HG03097 (cell line): ENCODE measurements around the gene REEP5.
A peak's percentile ranks its signal among the peaks of the same experiment; 100 is the strongest.

Experiments used
- ATAC-seq: cut with Tn5 transposase; IDR thresholded peaks from one replicate; pipeline ENCODE4 v1.9.1; 2021; ENCODE audit not compliant: unreplicated experiment, low FRiP score

REEP5 gene

DNA sequence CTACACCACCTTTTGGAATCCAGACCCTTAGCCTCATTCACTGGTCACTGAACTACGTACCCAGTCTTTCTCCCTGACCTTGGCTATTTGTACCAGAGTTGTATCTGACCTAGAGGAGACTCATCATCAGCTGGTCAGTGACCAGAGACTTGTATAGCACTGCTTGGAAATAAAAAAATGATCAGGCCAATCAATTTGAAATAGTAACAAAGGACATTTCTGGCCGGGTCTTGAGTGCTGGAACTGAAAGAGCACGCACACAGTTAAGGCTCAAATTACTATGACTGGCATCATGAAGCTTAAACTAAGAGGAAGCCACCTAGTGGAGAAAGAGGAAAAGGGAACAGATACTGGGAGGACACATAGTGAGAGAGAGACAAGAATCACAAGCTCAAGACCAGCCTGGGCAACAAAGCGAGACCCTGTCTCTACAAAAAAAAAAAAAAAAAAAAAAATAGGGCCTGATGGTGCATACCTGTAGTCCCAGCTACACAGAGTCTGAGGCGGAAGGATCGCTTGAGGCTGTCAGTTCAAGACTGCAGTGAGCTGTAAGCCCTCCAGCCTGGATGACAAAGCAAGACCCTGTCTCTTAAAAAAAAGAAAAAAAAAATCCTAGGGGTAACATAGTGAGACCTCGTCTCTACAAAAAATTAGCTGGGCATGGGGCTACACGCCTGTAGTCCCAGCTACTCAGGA lies 73.8 kb downstream of the REEP5 start:
- peak; percentile 98 for ATAC-seq

DNA sequence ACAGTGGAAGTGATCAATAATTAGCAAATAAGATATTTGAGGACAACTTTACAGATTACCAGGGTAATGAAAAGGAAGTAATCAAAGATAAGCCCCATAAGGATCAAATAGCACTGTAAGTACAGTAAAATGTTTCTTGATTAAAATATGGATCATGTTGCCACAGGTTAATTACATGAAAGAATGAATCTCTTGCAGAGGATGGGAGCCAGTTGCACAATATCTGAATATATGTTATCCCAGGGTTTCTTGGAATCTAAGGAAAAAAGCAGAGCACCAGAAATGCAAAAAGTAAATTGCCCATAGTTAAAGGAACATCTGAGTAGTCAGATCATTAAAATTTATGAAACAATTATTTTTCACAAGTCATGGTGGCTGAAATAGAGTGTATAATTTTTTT lies 74.7 kb downstream of the REEP5 start:
- no peak for ATAC-seq

DNA sequence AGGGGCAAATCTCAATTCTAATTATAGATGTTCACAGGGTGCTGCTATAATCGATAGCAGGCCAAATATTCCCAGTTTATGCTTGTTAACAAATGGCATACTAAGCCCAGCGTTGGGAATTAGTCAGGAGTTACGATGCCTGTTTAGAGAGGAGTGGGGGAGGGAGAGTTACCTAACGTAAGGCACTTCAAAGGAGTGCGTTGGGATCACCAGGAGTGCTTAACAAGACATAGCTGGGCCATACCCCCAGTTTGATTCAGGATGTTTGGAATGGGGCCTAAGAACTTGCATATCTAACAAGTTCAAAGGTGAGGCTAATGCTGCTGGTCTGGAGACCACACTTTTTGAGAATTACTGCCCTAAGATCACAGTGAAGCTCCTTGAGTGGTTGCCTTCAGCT lies 75.5 kb downstream of the REEP5 start:
- ATAC-seq: no peak

- ATAC-seq: no peak
Measured at GRCh38 chr5:112844489-112844888, 77.5 kb downstream of the REEP5 start.

- no peak for ATAC-seq
Measured at GRCh38 chr5:112833971-112834370, 88.1 kb downstream of the REEP5 start.

GRCh38 chr5:112830378-112830777 lies 91.6 kb downstream of the REEP5 start:
- no peak for ATAC-seq
